ENCODE results near the gene ZNF324B.

- no peak for TF ChIP-seq POLR2A (IDR thresholded peaks at IDR 0.05)
- no peak for TF ChIP-seq CTCF (IDR thresholded peaks at IDR 0.05)
- no peak for TF ChIP-seq EP300 (IDR thresholded peaks at IDR 0.05)
- TF ChIP-seq POLR2AphosphoS5 (IDR thresholded peaks at IDR 0.05): no peak
These were observed 18.0 kb downstream of the ZNF324B start for GRCh38 chr19:58469241-58470013.
